HEK293 (cell line): ENCODE data around the gene SRCIN1.

Source experiments
- CTCF ChIP-seq: fragments of 450-650 bp; formaldehyde crosslinking; IDR thresholded peaks from 2 replicates; pipeline ENCODE4 v1.5.1; 2016; ENCODE audit warnings: missing biosample characterization, missing genetic modification characterization
- PRDM10 ChIP-seq: fragments of 450-650 bp; formaldehyde crosslinking; IDR thresholded peaks from 2 replicates; pipeline ENCODE4 v1.5.1; 2016; ENCODE audit warnings: missing biosample characterization, missing genetic modification characterization
- REST ChIP-seq: fragments of 450-650 bp; formaldehyde crosslinking; IDR thresholded peaks from 2 replicates; pipeline ENCODE4 v1.5.1; 2016; ENCODE audit warnings: missing biosample characterization, missing genetic modification characterization
- TSHZ1 ChIP-seq: fragments of 450-650 bp; formaldehyde crosslinking; IDR thresholded peaks from 2 replicates; pipeline ENCODE4 v1.5.1; 2016; ENCODE audit warnings: missing biosample characterization, missing genetic modification characterization, borderline replicate concordance
- ZBTB1 ChIP-seq: fragments of 450-650 bp; formaldehyde crosslinking; IDR thresholded peaks from 2 replicates; pipeline ENCODE4 v1.5.1; 2016; ENCODE audit warnings: missing biosample characterization, missing genetic modification characterization
- ZNF10 ChIP-seq: fragments of 450-650 bp; formaldehyde crosslinking; IDR thresholded peaks from 2 replicates; pipeline ENCODE4 v1.5.1; 2017; ENCODE audit warnings: missing biosample characterization, missing genetic modification characterization
- ZNF121 ChIP-seq: fragments of 450-650 bp; formaldehyde crosslinking; IDR thresholded peaks from 2 replicates; pipeline ENCODE4 v1.5.1; 2016; ENCODE audit warnings: missing biosample characterization, missing genetic modification characterization
- ZNF398 ChIP-seq: fragments of 450-650 bp; formaldehyde crosslinking; IDR thresholded peaks from 2 replicates; pipeline ENCODE4 v1.5.1; 2017; ENCODE audit warnings: missing biosample characterization, missing genetic modification characterization
- ZNF571 ChIP-seq: fragments of 450-650 bp; formaldehyde crosslinking; IDR thresholded peaks from 2 replicates; pipeline ENCODE4 v1.5.0; 2017; ENCODE audit warnings: missing biosample characterization, missing genetic modification characterization
- ZNF629 ChIP-seq: fragments of 450-650 bp; formaldehyde crosslinking; IDR thresholded peaks from 2 replicates; pipeline ENCODE4 v1.5.1; 2017; ENCODE audit warnings: missing biosample characterization, missing genetic modification characterization
- ZNF704 ChIP-seq: fragments of 450-650 bp; formaldehyde crosslinking; IDR thresholded peaks from 2 replicates; pipeline ENCODE4 v1.5.1; 2016; ENCODE audit warnings: missing biosample characterization, missing genetic modification characterization
- ZNF776 ChIP-seq: fragments of 450-650 bp; formaldehyde crosslinking; IDR thresholded peaks from 2 replicates; pipeline ENCODE4 v1.5.0; 2017; ENCODE audit warnings: missing biosample characterization, missing genetic modification characterization, borderline replicate concordance

GRCh38 chr17:38628441-38628840 is 22.7 kb upstream of the SRCIN1 start:
- TF ChIP-seq ZNF10 (no peak), CTCF (tag by site-specific recombination) (no peak), ZNF571 (tag by site-specific recombination) (no peak), ZBTB1 (tag by site-specific recombination) (no peak), ZNF121 (tag by site-specific recombination) (no peak), PRDM10 (tag by site-specific recombination) (no peak), ZNF398 (no peak), ZNF629 (no peak), REST (tag by site-specific recombination) (no peak), ZNF704 (tag by site-specific recombination) (no peak), ZNF776 (tag by site-specific recombination) (no peak), TSHZ1 (no peak)
